IMR-90 (cell line): ENCODE results near the gene PLEKHF1. TPM values are rescaled to one million over a fixed set of nuclear protein-coding genes. Genes with fewer than 3 reads are reported as not detected.

Experiments
- ATAC-seq: fragments of 200-7000 bp; cut with Tn5 transposase; 2 replicates; pipeline ENCODE4 v1.9.1; 2020; ENCODE audit warnings: low read depth, mild to moderate bottlenecking, moderate library complexity
- BruUV-seq: library from RNA; stranded (reverse); fragments of 400-500 nt; replicated peaks from 2 replicates; lab custom pipeline; 2021; lab: Mats Ljungman, UMichigan
- CTCF ChIA-PET: fragments of 300-600 bp; formaldehyde crosslinking; extraction: SDS; loops from one replicate; lab custom pipeline; 2021; ENCODE audit warnings: antibody characterized with exemption; lab: Yijun Ruan, JAX
- POLR2A ChIA-PET: fragments of 300-600 bp; sonication (Branson Sonifier 250); formaldehyde crosslinking; loops from one replicate; lab custom pipeline; 2022; ENCODE audit warnings: antibody characterized with exemption; ENCODE audit not compliant: unreplicated experiment; lab: Charles Lee
- DNase-seq: peaks from one replicate; pipeline ENCODE4 v3.0.0; 2013
- H2AFZ ChIP-seq: replicated peaks from 2 replicates; pipeline ENCODE3; 2013; ENCODE audit warnings: low read length, mild to moderate bottlenecking; ENCODE audit not compliant: poor library complexity
- H2AK5ac ChIP-seq: 2 replicates; pipeline ENCODE4 v1.6.1; 2013; ENCODE audit warnings: low read depth, low read length, inconsistent platforms
- H2AK9ac ChIP-seq: replicated peaks from 2 replicates; pipeline ENCODE3; 2013; ENCODE audit warnings: mild to moderate bottlenecking, low read depth, low read length, moderate library complexity; ENCODE audit not compliant: poor library complexity
- H2BK120ac ChIP-seq: 2 replicates; pipeline ENCODE4 v1.6.1; 2013; ENCODE audit warnings: low read depth, low read length, inconsistent platforms
- H2BK15ac ChIP-seq: 3 replicates; pipeline ENCODE4 v1.6.1; 2013; ENCODE audit warnings: low read depth, low read length, inconsistent platforms
- H2BK20ac ChIP-seq: 2 replicates; pipeline ENCODE4 v1.6.1; 2013; ENCODE audit warnings: low read depth, mild to moderate bottlenecking, inconsistent platforms, low read length, moderate library complexity
- H2BK5ac ChIP-seq: 2 replicates; pipeline ENCODE4 v1.6.1; 2013; ENCODE audit warnings: mild to moderate bottlenecking, low read depth, low read length, inconsistent platforms; ENCODE audit not compliant: poor library complexity, severe bottlenecking
- H3K14ac ChIP-seq: replicated peaks from 2 replicates; pipeline ENCODE4 v1.6.1; 2013; ENCODE audit warnings: low read depth, low read length, inconsistent platforms
- H3K18ac ChIP-seq: 2 replicates; pipeline ENCODE4 v1.6.1; 2013; ENCODE audit warnings: low read depth, low read length, control low read depth
- H3K23ac ChIP-seq: 2 replicates; pipeline ENCODE4 v1.6.1; 2013; ENCODE audit warnings: low read depth, low read length, inconsistent platforms
- H3K27ac ChIP-seq: 2 replicates; pipeline ENCODE4 v1.5.1; 2013; ENCODE audit warnings: mild to moderate bottlenecking, control low read depth, low read length; ENCODE audit not compliant: insufficient read depth
- H3K27me3 ChIP-seq: 2 replicates; pipeline ENCODE4 v1.6.1; 2013; ENCODE audit warnings: low read length; ENCODE audit not compliant: control insufficient read depth, insufficient read depth
- H3K36me3 ChIP-seq: 2 replicates; pipeline ENCODE4 v1.6.1; 2013; ENCODE audit warnings: low read length, mixed read lengths; ENCODE audit not compliant: control insufficient read depth, insufficient read depth
- H3K4ac ChIP-seq: 2 replicates; pipeline ENCODE4 v1.6.1; 2013; ENCODE audit warnings: low read depth, low read length, inconsistent platforms
- H3K4me1 ChIP-seq: 2 replicates; pipeline ENCODE4 v1.6.1; 2013; ENCODE audit warnings: low read length, mixed read lengths; ENCODE audit not compliant: control insufficient read depth, insufficient read depth
- H3K4me2 ChIP-seq: 2 replicates; pipeline ENCODE4 v1.6.1; 2013; ENCODE audit warnings: low read depth, mild to moderate bottlenecking, control low read depth, low read length, moderate library complexity
- H3K4me3 ChIP-seq: 2 replicates; pipeline ENCODE4 v1.5.1; 2013; ENCODE audit warnings: low read depth, mild to moderate bottlenecking, control low read depth, low read length, moderate library complexity; ENCODE audit not compliant: insufficient read depth
- H3K56ac ChIP-seq: 2 replicates; pipeline ENCODE4 v1.6.1; 2013; ENCODE audit warnings: low read length, inconsistent platforms; ENCODE audit not compliant: insufficient read depth; ENCODE audit errors: extremely low read depth
- H3K79me1 ChIP-seq, 2 experiments: 2 replicates each; pipeline ENCODE4 v1.6.1; 2013; ENCODE audit warnings: low read length in 2 of 2, inconsistent platforms in 1 of 2, low read depth in 1 of 2
- H3K9ac ChIP-seq: 2 replicates; pipeline ENCODE4 v1.6.1; 2013; ENCODE audit warnings: low read depth, low read length, control low read depth
- H3K9me1 ChIP-seq: 2 replicates; pipeline ENCODE4 v1.6.1; 2013; ENCODE audit warnings: low read length, inconsistent platforms; ENCODE audit not compliant: insufficient read depth
- H3K9me3 ChIP-seq: 2 replicates; pipeline ENCODE4 v1.6.1; 2013; ENCODE audit warnings: low read length; ENCODE audit not compliant: control insufficient read depth, insufficient read depth
- H4K20me1 ChIP-seq: 2 replicates; pipeline ENCODE4 v1.6.1; 2013; ENCODE audit warnings: low read length, inconsistent platforms; ENCODE audit not compliant: insufficient read depth
- H4K5ac ChIP-seq: 2 replicates; pipeline ENCODE4 v1.6.1; 2013; ENCODE audit warnings: mild to moderate bottlenecking, low read depth, low read length, control low read depth
- H4K8ac ChIP-seq, 2 experiments: 2 replicates each; pipeline ENCODE4 v1.6.1; 2013; ENCODE audit warnings: low read depth in 2 of 2, low read length in 2 of 2, control low read depth in 1 of 2, inconsistent platforms in 1 of 2
- H4K91ac ChIP-seq: 2 replicates; pipeline ENCODE4 v1.6.1; 2013; ENCODE audit warnings: low read depth, low read length, inconsistent platforms; ENCODE audit not compliant: insufficient read depth
- CEBPB ChIP-seq: IDR thresholded peaks from 2 replicates; pipeline ENCODE4 v1.6.1; 2012; ENCODE audit warnings: low read depth, low read length, improper control_type of control experiment
- CHD1 ChIP-seq: IDR thresholded peaks from 2 replicates; pipeline ENCODE4 v1.6.1; 2012; ENCODE audit warnings: low read depth, low read length, improper control_type of control experiment
- MAFK ChIP-seq: IDR thresholded peaks from 2 replicates; pipeline ENCODE4 v1.6.1; 2012; ENCODE audit warnings: low read depth, low read length, improper control_type of control experiment
- NFE2L2 ChIP-seq: fragments of 150-350 bp; IDR thresholded peaks from 2 replicates; pipeline ENCODE4 v1.6.1; 2016; ENCODE audit warnings: low read depth, mild to moderate bottlenecking, low read length
- POLR2A ChIP-seq: IDR thresholded peaks from 2 replicates; pipeline ENCODE4 v1.6.1; 2012; ENCODE audit warnings: mild to moderate bottlenecking, low read depth, low read length
- RFX5 ChIP-seq: IDR thresholded peaks from 2 replicates; pipeline ENCODE4 v1.8.0; 2012; ENCODE audit warnings: low read depth, mild to moderate bottlenecking, low read length, moderate library complexity
- WGBS, 2 experiments: methylation state at CpG; one replicate each; pipeline versions ENCODE4 v1.1.5 to v1.1.7; 2013; ENCODE audit warnings: missing lambda C conversion rate in 2 of 2; ENCODE audit not compliant: insufficient read length in 1 of 2; ENCODE audit errors: extremely low coverage in 2 of 2; 5-methylcytosine and 5-hydroxymethylcytosine counted together
- dilution Hi-C: fragments of 300-500 bp; cut with HindIII; formaldehyde crosslinking; loops from one replicate; pipeline ENCODE4 v1.14.3; 2018; ENCODE audit warnings: low sequenced_read_pairs; ENCODE audit not compliant: unreplicated experiment
- in situ Hi-C: fragments of 300-500 bp; cut with MboI; formaldehyde crosslinking; loops from 3 replicates; pipeline ENCODE4 v1.14.3; 2019; ENCODE audit warnings: low sequenced_read_pairs, inconsistent platforms, mixed read lengths
- intact Hi-C: fragments of 100-400 bp; cut with micrococcal nuclease; formaldehyde crosslinking; loops from 2 replicates; pipeline ENCODE4 v1.10.0; 2022
- polyA plus RNA-seq, 3 experiments: library from polyadenylated mRNA; depleted of rRNA; stranded (reverse); fragments of >200 nt; gene quantifications; 2 replicates each; pipeline ENCODE4 v1.2.3, GENCODE V29; 2012; ENCODE audit warnings: low replicate concordance in 1 of 3
- total RNA-seq: library from RNA; depleted of rRNA; stranded (reverse); fragments of >200 nt; gene quantifications from 2 replicates; pipeline ENCODE4 v1.2.3, GENCODE V29; 2012
- TF ChIP-seq, protein P1 (sequence below): fragments of 150-350 bp; IDR thresholded peaks from 2 replicates; pipeline ENCODE4 v1.6.1; 2017; ENCODE audit warnings: mild to moderate bottlenecking, antibody characterized with exemption, low read length, low read depth

The PLEKHF1 gene
- total and polyA plus RNA-seq, 2 of the 4 experiments (the other 2 are of a cell fraction) = 5.0 to 6.6 TPM

GRCh38 chr19:29705706-29706105 is 40.4 kb downstream of the PLEKHF1 start:
- Histone ChIP-seq H3K9ac (no peak overlapping the region), H2AK9ac (no peak overlapping the region), H2BK15ac (no peak overlapping the region), H3K4ac (no peak overlapping the region), H2BK20ac (no peak overlapping the region), H3K27me3 (no peaks in the 10 kb centered on the region), H4K20me1 (peaks cover 12% of the 10 kb centered on the region; the same call in 1 of the 2 replicates), H4K8ac (no peak overlapping the region), H2BK5ac (no peak overlapping the region), H4K91ac (no peak overlapping the region), H3K14ac (no peak overlapping the region), H3K9me1 (no peaks in the 10 kb centered on the region), H3K4me3 (no peak overlapping the region), H3K4me2 (no peak overlapping the region), H3K18ac (no peak overlapping the region), H3K9me3 (no peaks in the 10 kb centered on the region), H3K23ac (no peak overlapping the region), H3K56ac (no peak overlapping the region), H2AK5ac (no peak overlapping the region), H2BK120ac (no peak overlapping the region), H2AFZ (no peak overlapping the region), H3K36me3 (peaks cover 37% of the 10 kb centered on the region), H3K4me1 (no peaks in the 10 kb centered on the region), H4K5ac (no peak overlapping the region), H3K79me1 (peaks cover 20 to 33% of the 10 kb centered on the region in 2 experiments), H3K27ac (no peak overlapping the region)
- in situ Hi-C loops (no loop called here), dilution Hi-C loops (no loop called here), intact Hi-C loops (no loop called here)
- BruUV-seq = no TSS peak
- CTCF ChIA-PET = interaction anchor here (1.3 kb wide), 1 partner anchor 11 kb away, joined by 3 read pairs; no protein-coding TSS in a partner anchor
- WGBS, 2 experiments = 100% methylated on average over 2 of the region's 9 CpGs; no CpG with 5 or more reads in 1 of the 2 experiments
- no peak for TF ChIP-seq MAFK
- no peak for TF ChIP-seq CEBPB
- TF ChIP-seq CHD1 = no peak
- no peak for TF ChIP-seq RFX5
- TF ChIP-seq, protein P1, sequence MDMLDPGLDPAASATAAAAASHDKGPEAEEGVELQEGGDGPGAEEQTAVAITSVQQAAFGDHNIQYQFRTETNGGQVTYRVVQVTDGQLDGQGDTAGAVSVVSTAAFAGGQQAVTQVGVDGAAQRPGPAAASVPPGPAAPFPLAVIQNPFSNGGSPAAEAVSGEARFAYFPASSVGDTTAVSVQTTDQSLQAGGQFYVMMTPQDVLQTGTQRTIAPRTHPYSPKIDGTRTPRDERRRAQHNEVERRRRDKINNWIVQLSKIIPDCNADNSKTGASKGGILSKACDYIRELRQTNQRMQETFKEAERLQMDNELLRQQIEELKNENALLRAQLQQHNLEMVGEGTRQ = no peak
- no peak for TF ChIP-seq NFE2L2
- TF ChIP-seq POLR2A = no peak
- POLR2A ChIA-PET = no interaction called here
- DNase-seq (no peak), ATAC-seq (no peak)
